ENCODE data around the gene BRI3BP.
"Not testable (repeated sequence)": the region's sequence is repeated elsewhere in the genome, so short reads cannot be mapped to it uniquely, and the experiment has no call there.

BRI3BP gene

GRCh38 chr12:125024949-125025563, 31.6 kb downstream of the BRI3BP start:
- DNase-seq (ENCODE audit: low spot score): no peak

GRCh38 chr12:125025606-125026235, 32.3 kb downstream of the BRI3BP start:
- DNase-seq (ENCODE audit: low spot score): no peak

- no peak for DNase-seq (ENCODE audit: low spot score)
Observed at GRCh38 chr12:125028106-125028505, 34.7 kb downstream of the BRI3BP start.

- no peak for DNase-seq (ENCODE audit: low spot score)
Observed at GRCh38 chr12:125029761-125030358, 36.4 kb downstream of the BRI3BP start.

- DNase-seq (ENCODE audit: low spot score): not testable (repeated sequence)
Observed at GRCh38 chr12:125031471-125031870, 38.0 kb downstream of the BRI3BP start.

GRCh38 chr12:125032466-125033152, 39.2 kb downstream of the BRI3BP start:
- DNase-seq (ENCODE audit: low spot score): no peak

- DNase-seq (ENCODE audit: low spot score): no peak
Observed at GRCh38 chr12:125033288-125033687, 39.8 kb downstream of the BRI3BP start.

- no peak for DNase-seq (ENCODE audit: low spot score)
Observed at GRCh38 chr12:125038976-125039625, 45.7 kb downstream of the BRI3BP start.

GRCh38 chr12:125049093-125049458, 55.6 kb downstream of the BRI3BP start:
- DNase-seq (ENCODE audit: low spot score): no peak

- no peak for DNase-seq (ENCODE audit: low spot score)
Observed at GRCh38 chr12:125050446-125050845, 57.0 kb downstream of the BRI3BP start.

- DNase-seq (ENCODE audit: low spot score): no peak
Observed at GRCh38 chr12:125050868-125051267, 57.4 kb downstream of the BRI3BP start.

- DNase-seq (ENCODE audit: low spot score): no peak
Observed at GRCh38 chr12:125053821-125054220, 60.4 kb downstream of the BRI3BP start.

- DNase-seq (ENCODE audit: low spot score): no peak
Observed at GRCh38 chr12:125055591-125055990, 62.1 kb downstream of the BRI3BP start.

GRCh38 chr12:125056306-125056705, 62.9 kb downstream of the BRI3BP start:
- DNase-seq (ENCODE audit: low spot score): no peak

GRCh38 chr12:125057708-125058107, 64.3 kb downstream of the BRI3BP start:
- no peak for DNase-seq (ENCODE audit: low spot score)

GRCh38 chr12:125061229-125061628, 67.8 kb downstream of the BRI3BP start:
- no peak for DNase-seq (ENCODE audit: low spot score)

- not testable (repeated sequence) for DNase-seq (ENCODE audit: low spot score)
Observed at GRCh38 chr12:125063522-125063921, 70.1 kb downstream of the BRI3BP start.

GRCh38 chr12:125064492-125064891, 71.0 kb downstream of the BRI3BP start:
- no peak for DNase-seq (ENCODE audit: low spot score)

- DNase-seq (ENCODE audit: low spot score): peak; percentile 71
Observed at GRCh38 chr12:125065021-125065918, 71.8 kb downstream of the BRI3BP start, which contains the start of gene AACS. Gene AACS (plus strand): TSS chr12:125065435. CDS start chr12:125065585, 150 bp downstream.

- no peak for DNase-seq (ENCODE audit: low spot score)
Observed at GRCh38 chr12:125065919-125066570, 72.6 kb downstream of the BRI3BP start.

- DNase-seq (ENCODE audit: low spot score): no peak
Observed at GRCh38 chr12:125068391-125068790, 74.9 kb downstream of the BRI3BP start.

Measured in CD4-positive, alpha-beta T cell treated with Interleukin-15 for 4 hours (primary cell).